AG10803 (cell line): Measurements from ENCODE around the gene KRTAP3-2.

Experiments used
- DNase-seq: peaks from one replicate; pipeline ENCODE4 v3.0.0; 2010; ENCODE audit warnings: low read depth
- H3K4me3 ChIP-seq: 2 replicates; pipeline ENCODE4 v1.5.1; 2011; ENCODE audit warnings: mild to moderate bottlenecking, low read length, control low read depth
- TF ChIP-seq, protein P1 (sequence below): conservative IDR thresholded peaks from 2 replicates; pipeline ENCODE4 v1.5.1; 2011; ENCODE audit warnings: mild to moderate bottlenecking, low read length, control low read depth, inconsistent platforms

The KRTAP3-2 gene

DNA sequence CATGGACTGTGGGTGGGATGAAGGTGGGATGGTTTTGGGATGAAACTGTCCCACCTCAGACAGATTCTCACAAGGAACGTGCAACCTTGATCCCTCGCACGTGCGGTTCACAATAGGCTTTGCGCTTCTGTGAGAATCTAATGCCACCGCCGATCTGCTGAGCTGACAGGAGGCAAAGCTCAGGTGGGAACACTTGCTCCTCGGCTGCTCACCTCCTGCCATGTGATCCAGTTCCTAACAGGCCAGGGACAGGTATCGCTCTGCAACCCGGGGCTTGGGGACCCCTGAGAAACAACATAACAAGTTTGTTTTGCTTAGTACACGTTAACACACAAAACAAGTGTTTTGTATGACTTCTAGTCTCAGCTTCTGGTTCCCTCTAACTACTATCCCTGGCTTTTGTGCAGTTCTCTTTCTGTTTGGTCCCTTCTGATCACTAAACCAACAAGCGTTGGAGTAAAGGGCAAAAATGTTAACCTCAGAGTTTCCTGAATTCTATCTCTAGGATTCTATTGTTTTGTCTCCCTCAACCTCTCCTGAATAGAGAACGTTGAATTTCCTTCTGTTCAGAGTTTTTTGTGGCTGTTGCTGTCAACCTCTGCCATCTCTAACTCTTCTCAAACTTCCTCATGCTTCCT lies 17.0 kb upstream of the KRTAP3-2 start:
- H3K4me3 ChIP-seq, result no peak overlapping the region
- TF ChIP-seq, protein P1, sequence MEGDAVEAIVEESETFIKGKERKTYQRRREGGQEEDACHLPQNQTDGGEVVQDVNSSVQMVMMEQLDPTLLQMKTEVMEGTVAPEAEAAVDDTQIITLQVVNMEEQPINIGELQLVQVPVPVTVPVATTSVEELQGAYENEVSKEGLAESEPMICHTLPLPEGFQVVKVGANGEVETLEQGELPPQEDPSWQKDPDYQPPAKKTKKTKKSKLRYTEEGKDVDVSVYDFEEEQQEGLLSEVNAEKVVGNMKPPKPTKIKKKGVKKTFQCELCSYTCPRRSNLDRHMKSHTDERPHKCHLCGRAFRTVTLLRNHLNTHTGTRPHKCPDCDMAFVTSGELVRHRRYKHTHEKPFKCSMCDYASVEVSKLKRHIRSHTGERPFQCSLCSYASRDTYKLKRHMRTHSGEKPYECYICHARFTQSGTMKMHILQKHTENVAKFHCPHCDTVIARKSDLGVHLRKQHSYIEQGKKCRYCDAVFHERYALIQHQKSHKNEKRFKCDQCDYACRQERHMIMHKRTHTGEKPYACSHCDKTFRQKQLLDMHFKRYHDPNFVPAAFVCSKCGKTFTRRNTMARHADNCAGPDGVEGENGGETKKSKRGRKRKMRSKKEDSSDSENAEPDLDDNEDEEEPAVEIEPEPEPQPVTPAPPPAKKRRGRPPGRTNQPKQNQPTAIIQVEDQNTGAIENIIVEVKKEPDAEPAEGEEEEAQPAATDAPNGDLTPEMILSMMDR, result no peak
- DNase-seq, result no peak

DNA sequence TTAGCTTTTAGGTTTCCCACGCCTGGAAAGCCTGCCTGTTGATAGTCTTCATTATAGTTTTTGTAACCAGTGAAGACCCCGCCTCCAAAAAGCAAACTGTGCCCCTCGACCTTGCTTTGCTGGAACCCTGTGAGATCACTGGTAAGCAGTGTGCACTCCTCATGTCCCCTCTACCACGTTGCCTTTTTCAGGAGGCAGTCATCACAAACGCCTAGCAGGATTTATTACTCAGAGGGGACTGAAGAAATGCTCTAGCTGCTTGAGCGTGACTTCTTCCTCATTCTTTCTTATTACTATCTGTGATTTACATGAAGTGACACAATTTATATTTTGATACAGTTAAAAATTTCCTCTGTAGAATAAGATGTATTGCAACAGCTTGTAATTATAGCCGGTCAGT lies 15.7 kb upstream of the KRTAP3-2 start:
- no peak overlapping the region for H3K4me3 ChIP-seq
- TF ChIP-seq, protein P1, result no peak
- no peak for DNase-seq

DNA sequence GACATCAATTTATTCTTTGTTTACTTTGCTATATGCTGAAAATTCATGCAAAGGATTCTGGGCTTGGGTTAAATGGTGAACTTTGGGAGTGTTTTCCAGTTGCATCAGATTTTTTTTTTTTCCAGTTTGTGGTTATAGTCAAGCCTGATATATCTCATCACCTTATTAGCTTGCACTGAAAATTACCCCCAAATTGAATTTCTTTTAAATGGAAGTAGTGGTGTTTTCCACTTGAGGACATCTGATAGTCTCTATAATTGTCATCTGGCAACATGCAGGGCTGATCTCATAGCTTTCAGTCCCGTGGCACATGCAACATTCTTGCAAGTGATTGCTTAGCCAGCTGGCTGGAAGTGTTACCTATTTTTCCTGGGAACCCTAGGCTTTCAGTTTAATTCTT lies 13.9 kb upstream of the KRTAP3-2 start:
- peak; percentile 83 for DNase-seq
- TF ChIP-seq, protein P1, result no peak

DNA sequence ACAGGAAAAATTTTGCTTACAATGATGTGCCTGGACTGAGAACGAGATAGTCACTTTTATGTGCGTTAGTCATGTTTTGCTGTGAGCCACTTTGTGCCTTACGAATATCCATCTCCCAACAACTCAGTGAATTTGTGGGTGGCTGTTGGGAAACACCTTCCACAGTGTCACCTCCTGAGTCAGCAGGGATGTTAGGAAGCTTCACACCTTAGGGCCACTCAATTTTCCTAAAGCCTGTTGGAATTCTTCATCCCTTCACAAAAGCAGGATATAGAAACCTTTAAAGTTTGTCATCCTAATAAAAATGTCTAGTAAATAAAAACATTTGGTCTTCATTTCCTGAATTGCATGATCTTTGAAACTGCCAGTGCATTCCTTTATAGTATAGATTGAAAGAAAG lies 13.5 kb upstream of the KRTAP3-2 start:
- H3K4me3 ChIP-seq, result no peak overlapping the region
- DNase-seq, result peak; percentile 47
- TF ChIP-seq, protein P1, result no peak

More for the DNA sequence above, 13.9 kb upstream of the KRTAP3-2 start:
- H3K4me3 ChIP-seq, result no peak overlapping the region

DNA sequence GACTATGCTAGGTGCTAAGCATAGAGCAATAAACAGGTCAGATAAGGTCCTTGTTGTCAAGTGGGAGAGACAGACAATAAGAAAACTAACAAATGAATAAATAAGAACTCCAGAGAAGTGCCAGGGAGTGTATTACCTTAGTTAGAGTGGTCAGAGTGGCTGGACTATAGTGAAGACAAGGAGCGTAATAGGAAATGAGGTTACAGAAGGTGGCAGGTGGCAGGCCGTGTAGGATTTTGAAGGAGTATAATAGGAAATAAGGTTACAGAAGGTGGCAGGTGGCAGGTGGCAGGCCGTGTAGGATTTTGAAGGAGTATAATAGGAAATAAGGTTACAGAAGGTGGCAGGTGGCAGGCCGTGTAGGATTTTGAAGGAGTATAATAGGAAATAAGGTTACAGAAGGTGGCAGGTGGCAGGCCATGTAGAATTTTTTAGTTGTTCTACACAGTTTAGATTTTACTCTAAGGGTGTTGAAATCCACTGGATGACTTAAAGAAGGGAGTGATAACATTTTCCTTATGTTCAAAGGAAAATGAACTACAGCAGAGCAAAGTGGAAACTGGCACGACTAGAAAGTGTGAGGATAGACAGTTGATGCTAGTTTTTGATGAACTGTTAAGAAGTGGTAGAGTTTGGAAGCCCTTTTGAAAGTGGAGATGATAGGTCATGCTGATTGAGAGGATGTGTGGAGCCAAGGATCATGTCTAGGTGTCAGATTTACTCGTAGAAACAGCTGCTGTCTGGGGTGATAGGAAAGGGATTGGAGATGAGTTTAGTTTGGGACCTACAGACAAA lies 12.8 kb upstream of the KRTAP3-2 start:
- no peak for DNase-seq

DNA sequence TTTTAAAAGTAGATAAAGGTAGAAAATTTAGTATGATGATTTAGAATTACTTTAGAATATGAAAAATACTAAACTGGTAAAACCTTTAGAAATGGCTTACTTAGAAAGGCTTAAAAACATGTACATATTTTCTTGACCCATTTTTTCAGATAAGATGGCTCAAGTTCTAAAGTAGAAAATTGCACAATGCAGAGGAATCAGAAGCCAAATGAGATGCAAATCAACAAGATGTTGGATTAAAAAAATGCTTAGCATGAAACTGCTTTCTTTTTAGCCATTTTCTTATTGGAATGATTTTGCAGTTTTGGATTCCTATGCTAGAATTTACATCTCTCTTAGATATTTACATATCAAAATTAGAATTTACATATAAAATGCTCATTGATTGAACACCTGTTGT lies 10.7 kb upstream of the KRTAP3-2 start:
- no peak overlapping the region for H3K4me3 ChIP-seq
- DNase-seq, result peak; percentile 39
- TF ChIP-seq, protein P1, result no peak

More for the DNA sequence above, 12.8 kb upstream of the KRTAP3-2 start:
- no peak overlapping the region for H3K4me3 ChIP-seq
- TF ChIP-seq, protein P1, result no peak

DNA sequence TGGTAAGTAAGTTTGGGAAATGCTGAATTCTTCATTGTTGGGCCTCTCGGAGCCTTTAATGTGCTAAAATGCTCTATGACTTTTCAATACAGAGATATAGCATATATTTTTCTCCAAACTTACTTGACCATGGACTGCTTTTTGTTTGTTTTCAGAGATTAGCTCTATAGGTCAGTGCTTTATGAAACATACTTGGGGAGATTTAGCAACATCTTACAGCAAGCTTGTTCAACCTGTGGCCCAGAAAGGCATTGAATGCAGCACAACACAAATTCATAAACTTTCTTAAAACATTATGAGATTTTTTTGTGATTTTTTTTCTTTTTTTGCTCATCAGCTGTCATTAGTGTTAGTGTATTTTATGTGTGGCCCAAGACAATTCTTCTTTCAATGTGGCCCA lies 10.2 kb upstream of the KRTAP3-2 start:
- H3K4me3 ChIP-seq, result no peak overlapping the region
- TF ChIP-seq, protein P1, result no peak
- no peak for DNase-seq
